ENCODE data around the gene BCAR3. TPM values are rescaled to one million over a fixed set of nuclear protein-coding genes. Genes with fewer than 3 reads are reported as not detected.

BCAR3 gene
- total RNA-seq, 2 experiments from 2014 or later = 3.1 to 3.9 TPM

GRCh38 chr1:93715529-93716126, 34.0 kb upstream of the BCAR3 start:
- ChIA-PET CTCF (interaction anchor here (1.1 to 2.5 kb wide), 5 partner anchors 8 to 129 kb away, joined by 3 to 10 read pairs (median 9); partner anchors contain the start of gene BCAR3), POLR2A (interaction anchor here (0.8 to 2.6 kb wide), 5 partner anchors 10 to 164 kb away, joined by 3 to 17 read pairs (median 4); partner anchors contain the start of genes BCAR3 and DNTTIP2)
- peak; percentile 55 for DNase-seq
- Mint-ChIP-seq H3K4me3 (no peak overlapping the region), H3K4me1 (peaks cover 66% of the 10 kb centered on the region), H3K27me3 (peaks cover 5% of the 10 kb centered on the region), H3K27ac (peak overlapping the region; percentile 81), H3K36me3 (ENCODE audit: low read depth) (peaks cover 16% of the 10 kb centered on the region), H3K9me3 (peaks cover 12% of the 10 kb centered on the region)

- H3K27ac Mint-ChIP-seq = peak overlapping the region; percentile 26
- peaks cover 72% of the 10 kb centered on the region for H3K4me1 Mint-ChIP-seq
- no peak overlapping the region for H3K4me3 Mint-ChIP-seq
- peaks cover 16% of the 10 kb centered on the region for H3K36me3 Mint-ChIP-seq (ENCODE audit: low read depth)
- H3K27me3 Mint-ChIP-seq = peaks cover 5% of the 10 kb centered on the region
- DNase-seq = no peak
- ChIA-PET POLR2A (interaction anchor here (2.3 kb wide), 1 partner anchor 21 kb away, joined by 11 read pairs; no protein-coding TSS in a partner anchor), CTCF (interaction anchor here (0.9 to 1.7 kb wide), 2 partner anchors 12 to 14 kb away, joined by 4 to 5 read pairs; no protein-coding TSS in a partner anchor)
- H3K9me3 Mint-ChIP-seq = peaks cover 12% of the 10 kb centered on the region
Observed at GRCh38 chr1:93714356-93714755, 32.7 kb upstream of the BCAR3 start.

DNA sequence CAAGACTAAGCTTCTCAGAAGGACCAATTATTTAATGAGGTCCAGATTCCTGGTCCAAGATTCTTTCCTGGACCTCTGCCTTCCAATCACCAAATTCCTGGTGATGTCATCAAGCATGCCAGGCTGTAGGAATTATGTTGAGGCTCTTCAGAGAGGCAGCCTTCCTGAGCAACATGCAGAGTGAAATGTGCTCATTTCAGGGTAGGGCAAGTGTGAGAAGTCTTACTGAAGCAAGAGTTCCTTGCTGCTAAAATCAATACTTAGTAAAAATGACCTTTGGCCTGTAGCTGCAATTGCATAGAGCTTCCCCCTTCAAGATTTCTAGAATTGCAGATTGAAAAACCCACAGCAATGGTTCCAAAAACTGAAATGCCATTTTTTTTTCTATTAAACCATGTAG, 31.7 kb upstream of the BCAR3 start:
- ChIA-PET POLR2A (interaction anchor here (0.6 to 2.3 kb wide), 2 partner anchors 13 to 20 kb away, joined by 3 to 11 read pairs; no protein-coding TSS in a partner anchor), CTCF (interaction anchor here (1.5 to 1.7 kb wide), 2 partner anchors 11 to 101 kb away, joined by 3 to 5 read pairs; no protein-coding TSS in a partner anchor)
- no peak for DNase-seq
- Mint-ChIP-seq H3K27ac (no peak overlapping the region), H3K36me3 (ENCODE audit: low read depth) (peaks cover 16% of the 10 kb centered on the region), H3K9me3 (peaks cover 12% of the 10 kb centered on the region), H3K4me1 (peaks cover 82% of the 10 kb centered on the region), H3K27me3 (peaks cover 5% of the 10 kb centered on the region), H3K4me3 (no peak overlapping the region)

GRCh38 chr1:93712741-93713140, 31.1 kb upstream of the BCAR3 start:
- H3K36me3 Mint-ChIP-seq (ENCODE audit: low read depth) = peaks cover 11% of the 10 kb centered on the region
- DNase-seq = no peak
- ChIA-PET CTCF (interaction anchor here (1.2 to 1.7 kb wide), 3 partner anchors 10 to 101 kb away, joined by 3 to 5 read pairs (median 3); no protein-coding TSS in a partner anchor), POLR2A (interaction anchor here (2.3 kb wide), 1 partner anchor 19 kb away, joined by 11 read pairs; no protein-coding TSS in a partner anchor)
- peaks cover 88% of the 10 kb centered on the region for H3K4me1 Mint-ChIP-seq
- H3K4me3 Mint-ChIP-seq = no peak overlapping the region
- H3K27me3 Mint-ChIP-seq = peaks cover 5% of the 10 kb centered on the region
- peaks cover 8% of the 10 kb centered on the region for H3K9me3 Mint-ChIP-seq
- peak overlapping the region; percentile 12 for H3K27ac Mint-ChIP-seq

DNA sequence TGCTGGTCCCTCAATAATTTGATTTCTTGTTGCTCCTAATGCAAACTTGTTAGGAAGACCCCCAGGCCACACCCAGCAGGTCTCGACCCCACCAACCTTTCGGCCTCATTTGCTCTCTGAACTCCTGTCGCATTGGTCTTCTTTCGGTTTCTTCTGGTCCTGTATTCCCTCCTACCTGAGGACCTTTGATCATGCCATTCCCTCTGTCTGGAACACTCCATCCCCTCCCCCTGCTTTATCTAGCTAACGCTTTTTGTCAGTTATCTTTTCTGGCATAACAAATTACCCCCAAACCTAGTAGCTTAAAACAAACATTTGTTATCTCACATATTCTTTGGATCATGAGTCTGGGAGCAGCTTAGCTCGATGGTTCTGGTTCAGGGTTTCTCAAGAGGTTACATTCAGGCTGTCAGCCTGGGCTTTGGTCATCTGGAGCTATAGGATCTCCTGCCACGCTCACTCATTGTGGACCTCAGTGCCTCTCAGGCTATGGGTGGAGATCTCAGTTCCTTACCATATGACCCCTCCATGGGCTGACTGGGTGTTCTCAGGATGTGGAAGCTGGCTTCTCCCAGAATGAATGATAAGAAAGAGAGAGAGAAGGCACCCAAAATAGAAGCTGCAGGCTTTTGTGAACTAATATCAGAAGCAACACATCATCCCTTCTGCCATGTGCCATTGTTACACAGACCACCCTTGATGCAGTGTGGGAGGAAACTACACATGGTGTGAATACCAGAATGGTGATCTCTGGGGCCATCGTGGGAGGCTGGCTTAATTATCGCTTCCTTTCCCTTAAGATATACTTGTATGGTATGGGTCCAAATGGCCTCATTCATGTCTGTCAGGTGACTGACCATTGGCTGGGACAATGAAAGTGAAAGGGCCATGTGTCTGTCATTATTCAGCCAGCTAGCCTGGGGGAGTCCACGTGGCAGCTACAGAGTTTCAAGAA, 29.1 kb upstream of the BCAR3 start:
- CTCF ChIA-PET = interaction anchor here (1.1 to 1.3 kb wide), 2 partner anchors 79 to 135 kb away, joined by 3 to 4 read pairs; no protein-coding TSS in a partner anchor
- POLR2A ChIA-PET = no interaction called here

GRCh38 chr1:93708734-93709481, 27.3 kb upstream of the BCAR3 start:
- Mint-ChIP-seq H3K4me3 (no peak overlapping the region), H3K36me3 (ENCODE audit: low read depth) (no peaks in the 10 kb centered on the region), H3K27me3 (peaks cover 3% of the 10 kb centered on the region), H3K9me3 (no peaks in the 10 kb centered on the region), H3K27ac (peak overlapping the region; percentile 48), H3K4me1 (peaks cover 72% of the 10 kb centered on the region)
- ChIA-PET POLR2A (interaction anchor here (2.3 to 4.5 kb wide), 2 partner anchors 13 to 16 kb away, joined by 7 to 21 read pairs; no protein-coding TSS in a partner anchor), CTCF (interaction anchor here (0.6 to 2.5 kb wide), 2 partner anchors 8 to 333 kb away, joined by 4 to 6 read pairs; no protein-coding TSS in a partner anchor)
- DNase-seq = peak; percentile 51

More for the DNA sequence above, 29.1 kb upstream of the BCAR3 start:
- peaks cover 79% of the 10 kb centered on the region for H3K4me1 Mint-ChIP-seq
- peaks cover 5% of the 10 kb centered on the region for H3K27me3 Mint-ChIP-seq
- H3K36me3 Mint-ChIP-seq (ENCODE audit: low read depth) = no peaks in the 10 kb centered on the region
- H3K27ac Mint-ChIP-seq = no peak overlapping the region
- no peak for DNase-seq
- no peak overlapping the region for H3K4me3 Mint-ChIP-seq
- no peaks in the 10 kb centered on the region for H3K9me3 Mint-ChIP-seq

DNA sequence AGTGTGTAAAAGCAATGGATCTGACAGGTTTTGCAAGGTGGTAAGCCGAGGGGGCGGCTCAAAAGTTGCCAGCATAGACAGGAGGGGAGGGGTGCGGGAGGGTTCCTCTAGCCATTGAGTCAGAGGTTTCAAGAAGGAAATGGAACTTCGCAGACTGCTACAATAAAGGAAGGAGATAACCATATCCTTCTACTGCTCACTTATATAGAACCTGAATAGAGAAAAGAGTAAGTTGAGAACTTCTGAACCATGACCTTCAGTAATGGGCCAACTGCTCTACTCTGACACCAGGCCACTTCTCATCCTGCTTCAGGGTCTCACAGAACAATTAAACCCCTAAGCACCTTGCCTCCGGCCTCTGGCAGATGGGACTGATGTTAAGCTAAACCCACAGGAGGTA, 26.3 kb upstream of the BCAR3 start:
- Mint-ChIP-seq H3K4me3 (no peak overlapping the region), H3K9me3 (no peaks in the 10 kb centered on the region), H3K27ac (peak overlapping the region; percentile 48), H3K4me1 (peaks cover 65% of the 10 kb centered on the region), H3K36me3 (ENCODE audit: low read depth) (no peaks in the 10 kb centered on the region), H3K27me3 (peaks cover 3% of the 10 kb centered on the region)
- ChIA-PET CTCF (interaction anchor here (1.1 to 2.5 kb wide), 3 partner anchors 9 to 26 kb away, joined by 3 to 6 read pairs (median 6); partner anchors contain the start of gene BCAR3), POLR2A (interaction anchor here (2.3 to 4.5 kb wide), 2 partner anchors 12 to 15 kb away, joined by 7 to 21 read pairs; no protein-coding TSS in a partner anchor)
- DNase-seq = peak; percentile 61

GRCh38 chr1:93705892-93706500, 24.4 kb upstream of the BCAR3 start:
- DNase-seq = no peak
- no peak overlapping the region for H3K4me3 Mint-ChIP-seq
- CTCF ChIA-PET = interaction anchor here (0.8 to 2.5 kb wide), 3 partner anchors 11 to 24 kb away, joined by 4 to 6 read pairs (median 6); partner anchors contain the start of gene BCAR3
- H3K9me3 Mint-ChIP-seq = no peaks in the 10 kb centered on the region
- no peaks in the 10 kb centered on the region for H3K36me3 Mint-ChIP-seq (ENCODE audit: low read depth)
- no peak overlapping the region for H3K27ac Mint-ChIP-seq
- POLR2A ChIA-PET = interaction anchor here (1.1 to 4.5 kb wide), 2 partner anchors 10 to 13 kb away, joined by 3 to 21 read pairs; no protein-coding TSS in a partner anchor
- H3K4me1 Mint-ChIP-seq = peaks cover 55% of the 10 kb centered on the region
- no peaks in the 10 kb centered on the region for H3K27me3 Mint-ChIP-seq

DNA sequence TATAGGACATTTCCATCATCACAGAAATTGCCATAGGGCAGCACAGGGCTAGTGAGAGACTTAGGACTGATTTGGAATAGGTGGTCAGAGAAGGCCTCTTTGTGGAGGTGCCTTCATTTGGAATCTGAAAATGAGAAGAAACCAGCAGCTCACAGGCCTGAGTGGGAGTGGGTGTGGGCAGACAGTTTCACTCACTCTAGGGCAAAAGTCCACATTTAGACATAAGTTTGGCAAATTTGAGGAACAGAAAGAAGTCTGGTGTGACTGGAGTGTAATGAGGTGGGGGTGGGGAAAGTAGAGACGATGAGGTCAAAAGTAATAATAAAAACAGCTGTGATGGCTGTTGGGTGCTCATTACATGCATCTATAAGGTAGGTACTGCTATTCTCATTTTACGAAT, 22.4 kb upstream of the BCAR3 start:
- peaks cover 43% of the 10 kb centered on the region for H3K4me1 Mint-ChIP-seq
- H3K27ac Mint-ChIP-seq = no peak overlapping the region
- POLR2A ChIA-PET = no interaction called here
- no peaks in the 10 kb centered on the region for H3K9me3 Mint-ChIP-seq
- no peak overlapping the region for H3K4me3 Mint-ChIP-seq
- H3K27me3 Mint-ChIP-seq = no peaks in the 10 kb centered on the region
- CTCF ChIA-PET = interaction anchor here (0.7 kb wide), 1 partner anchor 49 kb away, joined by 7 read pairs; no protein-coding TSS in a partner anchor
- no peaks in the 10 kb centered on the region for H3K36me3 Mint-ChIP-seq (ENCODE audit: low read depth)
- DNase-seq = no peak

DNA sequence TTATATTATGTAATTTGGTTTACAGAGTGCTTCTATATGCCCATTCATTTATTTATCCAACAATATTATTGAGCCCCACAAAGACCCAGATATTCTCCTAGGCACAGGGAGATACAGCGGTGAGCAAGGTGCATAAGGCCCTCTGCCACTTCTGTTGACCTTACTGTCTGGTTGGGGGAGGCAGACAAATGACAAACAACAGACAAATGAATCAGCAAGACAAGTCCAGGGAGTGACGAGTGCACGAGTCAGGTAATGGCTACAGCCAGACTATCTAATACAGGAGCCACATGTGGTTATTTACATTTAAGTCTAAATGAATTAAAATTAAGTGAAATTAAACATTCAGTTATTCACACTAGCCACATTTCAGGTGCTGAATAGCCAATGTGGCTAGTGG, 22.0 kb upstream of the BCAR3 start:
- ChIA-PET CTCF (interaction anchor here (0.7 kb wide), 1 partner anchor 49 kb away, joined by 7 read pairs; no protein-coding TSS in a partner anchor), POLR2A (no interaction called here)
- Mint-ChIP-seq H3K27ac (no peak overlapping the region), H3K27me3 (no peaks in the 10 kb centered on the region), H3K4me1 (peaks cover 39% of the 10 kb centered on the region), H3K36me3 (ENCODE audit: low read depth) (no peaks in the 10 kb centered on the region), H3K4me3 (no peak overlapping the region), H3K9me3 (no peaks in the 10 kb centered on the region)
- DNase-seq = no peak

GRCh38 chr1:93702828-93703183, 21.2 kb upstream of the BCAR3 start:
- Mint-ChIP-seq H3K36me3 (ENCODE audit: low read depth) (no peaks in the 10 kb centered on the region), H3K9me3 (no peaks in the 10 kb centered on the region), H3K27me3 (no peaks in the 10 kb centered on the region), H3K4me3 (no peak overlapping the region), H3K4me1 (peaks cover 31% of the 10 kb centered on the region), H3K27ac (no peak overlapping the region)
- POLR2A ChIA-PET = no interaction called here
- no peak for DNase-seq
- CTCF ChIA-PET = interaction anchor here (1.5 kb wide), 1 partner anchor 11 kb away, joined by 5 read pairs; no protein-coding TSS in a partner anchor

All from activated CD4-positive, alpha-beta memory T cell treated with anti-CD3 and anti-CD28 coated beads, Interleukin-2, amount 10 ng/mL, durations not matched to agents 7 days and 5 days (primary cell).